Neuronal stem cell (in vitro differentiated cells): ENCODE measurements around the gene FSIP1.
A peak's percentile ranks its signal among the peaks of the same experiment; 100 is the strongest.

Source experiments
- DNase-seq: peaks from one replicate; pipeline ENCODE4 v3.0.0-alpha.2; 2013; ENCODE audit warnings: low spot score
- H2AFZ ChIP-seq: one replicate; pipeline ENCODE4 v1.6.1; 2013; ENCODE audit warnings: mild to moderate bottlenecking, low read length, inconsistent platforms
- H2AK5ac ChIP-seq: 2 replicates; pipeline ENCODE4 v1.6.1; 2013; ENCODE audit warnings: low read depth, mild to moderate bottlenecking, inconsistent platforms, low read length, moderate library complexity, mixed read lengths
- H2BK120ac ChIP-seq: 2 replicates; pipeline ENCODE4 v1.6.1; 2013; ENCODE audit warnings: low read depth, mild to moderate bottlenecking, inconsistent platforms, low read length, moderate library complexity, mixed read lengths
- H2BK12ac ChIP-seq: one replicate; pipeline ENCODE4 v1.6.1; 2013; ENCODE audit warnings: low read length, inconsistent platforms
- H2BK15ac ChIP-seq: 2 replicates; pipeline ENCODE4 v1.6.1; 2013; ENCODE audit warnings: mild to moderate bottlenecking, low read length, inconsistent platforms, mixed read lengths
- H2BK5ac ChIP-seq: one replicate; pipeline ENCODE4 v1.6.1; 2013; ENCODE audit warnings: inconsistent platforms, mild to moderate bottlenecking, low read length, moderate library complexity
- H3K14ac ChIP-seq: one replicate; pipeline ENCODE4 v1.6.1; 2013; ENCODE audit warnings: low read length, inconsistent platforms
- H3K18ac ChIP-seq: 2 replicates; pipeline ENCODE4 v1.6.1; 2013; ENCODE audit warnings: low read length, inconsistent platforms
- H3K23ac ChIP-seq: 2 replicates; pipeline ENCODE4 v1.6.1; 2013; ENCODE audit warnings: low read depth, mild to moderate bottlenecking, mixed read lengths, low read length, inconsistent platforms; ENCODE audit not compliant: poor library complexity
- H3K27ac ChIP-seq: replicated peaks from 3 replicates; pipeline ENCODE4 v1.5.1; 2013; ENCODE audit warnings: low read length, inconsistent platforms
- H3K27me3 ChIP-seq, 3 experiments: 2 replicates each; pipeline ENCODE4 v1.6.1; 2013; ENCODE audit warnings: low read length in 3 of 3, mild to moderate bottlenecking in 2 of 3, inconsistent platforms in 1 of 3, low read depth in 1 of 3, mixed read lengths in 1 of 3, moderate library complexity in 1 of 3; ENCODE audit not compliant: control insufficient read depth in 3 of 3, insufficient read depth in 3 of 3
- H3K36me3 ChIP-seq, 2 donors: replicated peaks in 1 of 2; 2 replicates each; pipeline ENCODE4 v1.6.1; 2013; ENCODE audit warnings: low read length in 2 of 2; ENCODE audit not compliant: control insufficient read depth in 2 of 2, insufficient read depth in 2 of 2
- H3K4ac ChIP-seq: 2 replicates; pipeline ENCODE4 v1.6.1; 2013; ENCODE audit warnings: inconsistent platforms, mild to moderate bottlenecking, low read length, moderate library complexity
- H3K4me1 ChIP-seq, 2 donors: 1 replicate in 1 of 2; 2 replicates in 1 of 2; pipeline ENCODE4 v1.6.1; 2013; ENCODE audit warnings: low read length in 2 of 2, low read depth in 1 of 2; ENCODE audit not compliant: control insufficient read depth in 2 of 2, insufficient read depth in 1 of 2
- H3K4me2 ChIP-seq: one replicate; pipeline ENCODE4 v1.6.1; 2013; ENCODE audit warnings: mild to moderate bottlenecking, low read length, inconsistent platforms; ENCODE audit not compliant: insufficient read depth, poor library complexity, severe bottlenecking
- H3K4me3 ChIP-seq, 2 donors: 2 replicates each; pipeline ENCODE4 v1.5.1; 2013; ENCODE audit warnings: low read length in 2 of 2, mild to moderate bottlenecking in 2 of 2, inconsistent platforms in 1 of 2, moderate library complexity in 1 of 2
- H3K79me1 ChIP-seq: one replicate; pipeline ENCODE4 v1.6.1; 2013; ENCODE audit warnings: low read depth, mild to moderate bottlenecking, inconsistent platforms, low read length, moderate library complexity
- H3K9ac ChIP-seq: one replicate; pipeline ENCODE4 v1.6.1; 2013; ENCODE audit warnings: mild to moderate bottlenecking, low read depth, low read length, inconsistent platforms; ENCODE audit not compliant: poor library complexity
- H3K9me3 ChIP-seq, 2 donors: replicated peaks in 1 of 2; 2 replicates each; pipeline versions ENCODE3 to v1.6.1; 2013; ENCODE audit warnings: low read length in 2 of 2, mild to moderate bottlenecking in 2 of 2, inconsistent platforms in 1 of 2, low read depth in 1 of 2, mixed read lengths in 1 of 2, moderate library complexity in 1 of 2; ENCODE audit not compliant: control insufficient read depth in 2 of 2, insufficient read depth in 1 of 2
- H4K8ac ChIP-seq: one replicate; pipeline ENCODE4 v1.6.1; 2013; ENCODE audit warnings: low read depth, mild to moderate bottlenecking, inconsistent platforms, low read length, moderate library complexity
- H4K91ac ChIP-seq: one replicate; pipeline ENCODE4 v1.6.1; 2013; ENCODE audit warnings: low read length, low read depth, mild to moderate bottlenecking, inconsistent platforms; ENCODE audit not compliant: poor library complexity
- WGBS, 2 donors: extraction: QIAGEN DNeasy Blood & Tissue Kit; methylation state at CpG; one replicate each; pipeline ENCODE4 v1.1.7; 2013; ENCODE audit warnings: missing lambda C conversion rate in 2 of 2, mixed read lengths in 1 of 2; ENCODE audit not compliant: insufficient read length in 2 of 2, insufficient replicate concordance in 1 of 2; ENCODE audit errors: extremely low coverage in 2 of 2; 5-methylcytosine and 5-hydroxymethylcytosine counted together

FSIP1 gene

DNA sequence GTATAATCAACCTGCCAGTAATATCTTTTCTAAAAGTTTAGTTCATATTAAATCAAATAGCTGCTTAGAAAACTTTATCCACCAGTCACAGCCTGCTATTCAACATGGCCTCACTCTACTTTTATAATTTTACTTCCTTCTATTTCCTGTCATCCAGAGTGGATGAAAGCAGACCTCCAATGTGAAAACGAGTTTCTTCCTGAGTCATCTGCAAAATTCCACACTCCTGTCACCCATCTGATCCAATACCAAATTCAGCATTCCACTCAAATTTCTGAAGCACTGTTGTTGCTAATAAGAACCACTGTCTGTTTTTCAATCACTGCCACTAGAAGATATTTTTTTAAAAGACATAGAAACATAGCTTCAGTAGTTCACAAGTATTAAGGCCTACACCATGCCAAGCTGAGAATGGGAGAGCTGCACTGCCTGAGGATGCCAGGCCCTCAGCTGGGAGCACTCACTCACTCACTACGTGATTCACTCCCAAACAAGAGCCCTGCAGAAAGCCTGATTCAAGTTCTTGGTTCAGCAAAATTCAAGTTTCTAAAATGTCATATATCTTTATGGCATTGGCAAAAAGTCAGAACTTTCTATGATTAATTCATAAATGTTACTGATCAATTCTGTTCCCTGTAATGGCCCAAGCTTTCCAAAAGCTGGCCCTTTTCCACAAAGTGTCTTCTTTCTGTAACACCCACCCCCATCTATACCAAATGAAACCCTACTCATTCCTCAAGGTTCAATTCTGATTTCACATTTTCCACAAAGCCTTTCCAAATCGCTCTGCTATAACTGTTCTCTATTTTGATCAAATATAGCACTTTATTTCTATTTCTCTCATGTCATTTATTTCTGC, 82.9 kb downstream of the FSIP1 start:
- Histone ChIP-seq H2BK15ac (no peak overlapping the region), H2AFZ (peak overlapping the region; percentile 26), H3K23ac (no peak overlapping the region), H2BK120ac (no peak overlapping the region), H3K27ac (no peak overlapping the region), H3K18ac (no peak overlapping the region), H3K4me3 (no peak overlapping the region), H3K9ac (no peak overlapping the region), H3K4ac (no peak overlapping the region), H2BK12ac (no peak overlapping the region), H4K8ac (no peak overlapping the region), H2BK5ac (no peak overlapping the region), H3K4me1 (peaks cover 3 to 28% of the 10 kb centered on the region in 2 donors), H3K27me3 (no peaks in the 10 kb centered on the region), H3K9me3 (peaks cover 0 to 4% of the 10 kb centered on the region in 2 donors), H3K4me2 (no peak overlapping the region), H3K14ac (no peak overlapping the region), H2AK5ac (no peak overlapping the region), H3K79me1 (no peaks in the 10 kb centered on the region), H3K36me3 (no peaks in the 10 kb centered on the region), H4K91ac (no peak overlapping the region)
- DNase-seq, result no peak
- no CpG with 5 or more reads among the region's 3 CpGs for WGBS, 2 donors

- H3K4me1 ChIP-seq, result peaks cover 3 to 20% of the 10 kb centered on the region in 2 donors
- no peaks in the 10 kb centered on the region for H3K36me3 ChIP-seq
- H2BK120ac ChIP-seq, result no peak overlapping the region
- no peak overlapping the region for H2BK12ac ChIP-seq
- no peak overlapping the region for H2AFZ ChIP-seq
- no peak overlapping the region for H3K4ac ChIP-seq
- no peak for DNase-seq
- no peak overlapping the region for H3K4me3 ChIP-seq
- no peaks in the 10 kb centered on the region for H3K27me3 ChIP-seq
- H3K9me3 ChIP-seq, result peaks cover 0 to 4% of the 10 kb centered on the region in 2 donors
- H3K4me2 ChIP-seq, result no peak overlapping the region
- no peak overlapping the region for H2AK5ac ChIP-seq
- H3K79me1 ChIP-seq, result no peaks in the 10 kb centered on the region
- H2BK15ac ChIP-seq, result no peak overlapping the region
- H3K23ac ChIP-seq, result no peak overlapping the region
- no peak overlapping the region for H4K8ac ChIP-seq
- WGBS, 2 donors, result no CpG with 5 or more reads among the region's 11 CpGs
- H4K91ac ChIP-seq, result no peak overlapping the region
- H2BK5ac ChIP-seq, result no peak overlapping the region
- H3K27ac ChIP-seq, result no peak overlapping the region
- H3K18ac ChIP-seq, result no peak overlapping the region
- no peak overlapping the region for H3K14ac ChIP-seq
- H3K9ac ChIP-seq, result no peak overlapping the region
Observed at GRCh38 chr15:39698444-39699390, 83.9 kb downstream of the FSIP1 start.

GRCh38 chr15:39697509-39697908, 85.1 kb downstream of the FSIP1 start:
- Histone ChIP-seq H3K4me3 (no peak overlapping the region), H4K91ac (no peak overlapping the region), H3K14ac (no peak overlapping the region), H2BK120ac (no peak overlapping the region), H2BK15ac (no peak overlapping the region), H3K4me2 (no peak overlapping the region), H3K4me1 (peaks cover 8 to 26% of the 10 kb centered on the region in 2 donors), H3K27ac (no peak overlapping the region), H2BK5ac (no peak overlapping the region), H4K8ac (no peak overlapping the region), H3K9me3 (peaks cover 0 to 4% of the 10 kb centered on the region in 2 donors), H2AFZ (no peak overlapping the region), H3K9ac (no peak overlapping the region), H2BK12ac (no peak overlapping the region), H3K27me3 (no peaks in the 10 kb centered on the region), H3K23ac (no peak overlapping the region), H3K79me1 (no peaks in the 10 kb centered on the region), H3K18ac (no peak overlapping the region), H2AK5ac (no peak overlapping the region), H3K4ac (no peak overlapping the region), H3K36me3 (no peaks in the 10 kb centered on the region)
- no peak for DNase-seq
- WGBS, 2 donors, result no CpG with 5 or more reads among the region's 5 CpGs

- H3K9me3 ChIP-seq, result peaks cover 0 to 7% of the 10 kb centered on the region in 2 donors
- H3K18ac ChIP-seq, result no peak overlapping the region
- H2BK15ac ChIP-seq, result no peak overlapping the region
- H3K9ac ChIP-seq, result no peak overlapping the region
- H3K27me3 ChIP-seq, result no peaks in the 10 kb centered on the region
- H3K27ac ChIP-seq, result no peak overlapping the region
- no peak overlapping the region for H3K4me3 ChIP-seq
- H2BK12ac ChIP-seq, result no peak overlapping the region
- peaks cover 13 to 29% of the 10 kb centered on the region in 2 donors for H3K4me1 ChIP-seq
- no peak overlapping the region for H2BK120ac ChIP-seq
- no CpG with 5 or more reads among the region's 2 CpGs for WGBS, 2 donors
- H4K91ac ChIP-seq, result no peak overlapping the region
- no peaks in the 10 kb centered on the region for H3K36me3 ChIP-seq
- H2BK5ac ChIP-seq, result no peak overlapping the region
- DNase-seq, result no peak
- no peak overlapping the region for H2AFZ ChIP-seq
- no peak overlapping the region for H4K8ac ChIP-seq
- no peak overlapping the region for H3K14ac ChIP-seq
- H3K23ac ChIP-seq, result no peak overlapping the region
- H3K4ac ChIP-seq, result no peak overlapping the region
- H3K79me1 ChIP-seq, result no peaks in the 10 kb centered on the region
- no peak overlapping the region for H2AK5ac ChIP-seq
- no peak overlapping the region for H3K4me2 ChIP-seq
Observed at GRCh38 chr15:39695793-39696192, 86.8 kb downstream of the FSIP1 start.
